Astrocyte (in vitro differentiated cells and primary cell): Measurements from ENCODE around the gene ZNF502.

Experiments
- EZH2 ChIP-seq: IDR thresholded peaks from 2 replicates; pipeline ENCODE4 v1.6.1; 2012; ENCODE audit warnings: mild to moderate bottlenecking, low read length, inconsistent platforms; ENCODE audit not compliant: insufficient read depth
- TF ChIP-seq, protein P1 (sequence below): IDR thresholded peaks from 2 replicates; pipeline ENCODE4 v1.5.1; 2011; ENCODE audit warnings: low read depth, mild to moderate bottlenecking, inconsistent platforms, low read length, moderate library complexity; ENCODE audit not compliant: insufficient read depth

DNA sequence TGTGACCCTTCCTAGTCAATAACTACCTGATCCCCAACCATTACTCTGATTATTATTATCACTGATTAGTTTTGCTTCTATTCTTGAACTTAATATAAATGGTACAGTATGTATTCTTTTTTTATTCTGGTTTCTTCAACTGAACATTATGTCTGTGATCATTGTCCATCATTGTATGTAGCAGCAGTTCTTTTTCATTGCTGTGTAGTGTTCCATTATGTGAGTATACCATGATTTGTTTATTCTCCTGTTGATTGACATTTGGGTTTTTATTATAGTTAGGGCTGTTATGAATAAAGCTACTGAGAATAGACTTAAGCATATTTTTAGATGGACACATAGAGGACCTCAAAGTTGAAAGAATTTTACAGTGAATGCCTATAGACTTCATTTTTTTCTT is 51.8 kb downstream of the ZNF502 start:
- TF ChIP-seq, protein P1, sequence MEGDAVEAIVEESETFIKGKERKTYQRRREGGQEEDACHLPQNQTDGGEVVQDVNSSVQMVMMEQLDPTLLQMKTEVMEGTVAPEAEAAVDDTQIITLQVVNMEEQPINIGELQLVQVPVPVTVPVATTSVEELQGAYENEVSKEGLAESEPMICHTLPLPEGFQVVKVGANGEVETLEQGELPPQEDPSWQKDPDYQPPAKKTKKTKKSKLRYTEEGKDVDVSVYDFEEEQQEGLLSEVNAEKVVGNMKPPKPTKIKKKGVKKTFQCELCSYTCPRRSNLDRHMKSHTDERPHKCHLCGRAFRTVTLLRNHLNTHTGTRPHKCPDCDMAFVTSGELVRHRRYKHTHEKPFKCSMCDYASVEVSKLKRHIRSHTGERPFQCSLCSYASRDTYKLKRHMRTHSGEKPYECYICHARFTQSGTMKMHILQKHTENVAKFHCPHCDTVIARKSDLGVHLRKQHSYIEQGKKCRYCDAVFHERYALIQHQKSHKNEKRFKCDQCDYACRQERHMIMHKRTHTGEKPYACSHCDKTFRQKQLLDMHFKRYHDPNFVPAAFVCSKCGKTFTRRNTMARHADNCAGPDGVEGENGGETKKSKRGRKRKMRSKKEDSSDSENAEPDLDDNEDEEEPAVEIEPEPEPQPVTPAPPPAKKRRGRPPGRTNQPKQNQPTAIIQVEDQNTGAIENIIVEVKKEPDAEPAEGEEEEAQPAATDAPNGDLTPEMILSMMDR = no peak
- no peak for TF ChIP-seq EZH2
